Measurements from ENCODE around the gene DNAJC4. TPM values are rescaled to one million over a fixed set of nuclear protein-coding genes. Genes with fewer than 3 reads are reported as not detected.
A peak's percentile ranks its signal among the peaks of the same experiment; 100 is the strongest.

The DNAJC4 gene
- total RNA-seq, 1 donor, result 9.8 TPM

DNA sequence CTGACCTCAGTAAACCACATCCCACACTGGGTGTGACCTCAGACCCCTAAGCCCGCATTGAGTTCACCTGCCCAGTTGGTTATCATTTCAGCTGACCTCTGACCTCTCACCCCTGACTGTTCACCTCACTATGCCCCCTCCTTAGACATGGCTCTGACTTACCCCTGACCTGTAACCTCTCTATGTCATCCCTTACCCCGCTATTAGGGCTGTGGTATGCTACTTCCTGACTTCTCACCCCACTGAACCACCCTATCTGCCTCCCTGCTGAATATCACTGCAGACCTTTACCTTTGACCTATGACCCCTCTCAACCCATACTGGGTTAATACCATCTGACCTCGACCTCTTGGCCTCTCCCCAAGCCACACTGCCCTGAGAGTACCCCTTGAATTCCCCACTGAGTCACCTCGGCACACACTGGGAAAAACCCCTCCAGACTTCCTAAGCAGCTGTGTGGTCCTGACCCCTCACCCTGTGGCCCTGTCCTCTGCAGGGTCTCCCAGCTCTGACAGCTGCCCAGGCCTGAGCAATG lies 29.3 kb downstream of the DNAJC4 start:
- Histone ChIP-seq H3K79me2 (ENCODE audit: insufficient read depth, low read length) (no peaks in the 10 kb centered on the region), H3K4me3 (ENCODE audit: insufficient read depth, low read length) (no peak overlapping the region), H3K36me3 (ENCODE audit: insufficient read depth, low read length) (peaks cover 47% of the 10 kb centered on the region), H3K4me2 (ENCODE audit: insufficient read depth, low read length) (no peak overlapping the region), H4K20me1 (ENCODE audit: insufficient read depth, low read length) (no peaks in the 10 kb centered on the region), H3K27me3 (ENCODE audit: insufficient read depth, low read length) (no peaks in the 10 kb centered on the region), H2AFZ (ENCODE audit: low read length) (no peak overlapping the region), H3K4me1 (ENCODE audit: insufficient read depth, low read length) (peaks cover 6% of the 10 kb centered on the region), H3K9me3 (ENCODE audit: low read depth, low read length) (no peaks in the 10 kb centered on the region), H3K27ac (ENCODE audit: low read depth, low read length) (no peak overlapping the region)
- TF ChIP-seq, protein P1, sequence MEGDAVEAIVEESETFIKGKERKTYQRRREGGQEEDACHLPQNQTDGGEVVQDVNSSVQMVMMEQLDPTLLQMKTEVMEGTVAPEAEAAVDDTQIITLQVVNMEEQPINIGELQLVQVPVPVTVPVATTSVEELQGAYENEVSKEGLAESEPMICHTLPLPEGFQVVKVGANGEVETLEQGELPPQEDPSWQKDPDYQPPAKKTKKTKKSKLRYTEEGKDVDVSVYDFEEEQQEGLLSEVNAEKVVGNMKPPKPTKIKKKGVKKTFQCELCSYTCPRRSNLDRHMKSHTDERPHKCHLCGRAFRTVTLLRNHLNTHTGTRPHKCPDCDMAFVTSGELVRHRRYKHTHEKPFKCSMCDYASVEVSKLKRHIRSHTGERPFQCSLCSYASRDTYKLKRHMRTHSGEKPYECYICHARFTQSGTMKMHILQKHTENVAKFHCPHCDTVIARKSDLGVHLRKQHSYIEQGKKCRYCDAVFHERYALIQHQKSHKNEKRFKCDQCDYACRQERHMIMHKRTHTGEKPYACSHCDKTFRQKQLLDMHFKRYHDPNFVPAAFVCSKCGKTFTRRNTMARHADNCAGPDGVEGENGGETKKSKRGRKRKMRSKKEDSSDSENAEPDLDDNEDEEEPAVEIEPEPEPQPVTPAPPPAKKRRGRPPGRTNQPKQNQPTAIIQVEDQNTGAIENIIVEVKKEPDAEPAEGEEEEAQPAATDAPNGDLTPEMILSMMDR (IDR thresholded peaks at IDR 0.05; ENCODE audit: extremely low read depth, low read depth, low read length), result no peak
- DNase-seq (ENCODE audit: insufficient read length, low spot score, missing footprints), result peak; percentile 89

DNA sequence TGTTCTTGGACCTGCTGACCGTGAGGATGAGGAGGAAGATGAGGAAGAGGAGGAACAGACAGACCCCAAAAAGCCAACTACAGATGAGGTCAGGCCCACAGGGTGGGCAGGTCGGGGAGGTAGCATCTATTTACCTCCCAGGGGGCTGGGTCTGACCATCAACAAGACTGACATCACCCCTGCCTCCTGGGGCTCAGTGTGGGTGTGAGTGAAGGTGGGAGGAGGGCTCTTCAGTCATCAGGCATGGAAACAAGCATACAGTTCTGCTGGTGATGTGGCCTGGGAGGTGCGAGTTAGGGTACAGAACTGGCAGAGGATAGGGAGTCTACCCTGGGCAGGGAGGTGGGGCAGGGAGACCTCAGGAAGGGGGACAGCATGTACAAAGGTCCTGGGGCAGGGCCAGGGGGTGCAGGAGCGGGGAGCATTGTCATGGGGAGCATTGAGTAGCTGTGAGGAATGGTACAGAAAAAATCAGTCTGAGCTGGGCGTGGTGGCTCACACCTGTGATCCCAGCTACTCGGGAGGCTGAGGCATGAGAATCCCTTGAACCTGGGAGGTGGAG lies 29.9 kb downstream of the DNAJC4 start:
- Histone ChIP-seq H3K9me3 (ENCODE audit: low read depth, low read length) (no peaks in the 10 kb centered on the region), H2AFZ (ENCODE audit: low read length) (no peak overlapping the region), H3K4me1 (ENCODE audit: insufficient read depth, low read length) (peaks cover 6% of the 10 kb centered on the region), H3K79me2 (ENCODE audit: insufficient read depth, low read length) (no peaks in the 10 kb centered on the region), H3K27ac (ENCODE audit: low read depth, low read length) (no peak overlapping the region), H3K27me3 (ENCODE audit: insufficient read depth, low read length) (no peaks in the 10 kb centered on the region), H3K4me3 (ENCODE audit: insufficient read depth, low read length) (no peak overlapping the region), H3K4me2 (ENCODE audit: insufficient read depth, low read length) (no peak overlapping the region), H4K20me1 (ENCODE audit: insufficient read depth, low read length) (no peaks in the 10 kb centered on the region), H3K36me3 (ENCODE audit: insufficient read depth, low read length) (peaks cover 46% of the 10 kb centered on the region)
- TF ChIP-seq, protein P1 (IDR thresholded peaks at IDR 0.05; ENCODE audit: extremely low read depth, low read depth, low read length), result no peak
- DNase-seq (ENCODE audit: insufficient read length, low spot score, missing footprints), result peak; percentile 76

DNA sequence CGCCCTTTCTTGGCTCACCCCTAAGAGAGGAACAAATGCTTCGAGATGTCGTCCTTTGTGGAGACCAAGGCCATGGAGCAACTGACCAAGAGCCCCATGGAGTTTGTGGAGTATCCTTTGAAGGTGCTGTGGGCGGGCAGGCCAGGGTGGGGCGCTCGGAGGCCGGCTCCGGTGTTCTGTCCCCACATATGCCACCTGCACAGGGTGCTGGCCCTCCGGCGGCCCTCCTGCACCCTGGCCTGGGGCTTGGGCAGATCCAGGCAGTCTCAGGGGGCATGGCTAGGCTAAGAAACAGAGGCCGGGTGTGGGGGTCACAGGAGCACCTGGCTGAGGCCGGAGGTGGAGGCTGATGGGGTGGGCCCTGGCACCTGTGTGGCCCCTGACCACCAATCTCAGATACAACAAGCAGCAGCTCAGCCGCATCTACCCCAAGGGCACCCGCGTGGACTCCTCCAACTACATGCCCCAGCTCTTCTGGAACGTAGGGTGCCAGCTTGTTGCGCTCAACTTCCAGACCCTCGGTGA lies 31.3 kb downstream of the DNAJC4 start:
- no peaks in the 10 kb centered on the region for H3K9me3 ChIP-seq (ENCODE audit: low read depth, low read length)
- peaks cover 49% of the 10 kb centered on the region for H3K36me3 ChIP-seq (ENCODE audit: insufficient read depth, low read length)
- H3K4me2 ChIP-seq (ENCODE audit: insufficient read depth, low read length), result no peak overlapping the region

More for the DNA sequence above, 31.3 kb downstream of the DNAJC4 start:
- no peak overlapping the region for H2AFZ ChIP-seq (ENCODE audit: low read length)
- H3K4me3 ChIP-seq (ENCODE audit: insufficient read depth, low read length), result no peak overlapping the region
- TF ChIP-seq, protein P1 (IDR thresholded peaks at IDR 0.05; ENCODE audit: extremely low read depth, low read depth, low read length), result no peak
- H3K4me1 ChIP-seq (ENCODE audit: insufficient read depth, low read length), result peaks cover 6% of the 10 kb centered on the region
- peak; percentile 74 for DNase-seq (ENCODE audit: insufficient read length, low spot score, missing footprints)
- no peaks in the 10 kb centered on the region for H4K20me1 ChIP-seq (ENCODE audit: insufficient read depth, low read length)
- no peaks in the 10 kb centered on the region for H3K79me2 ChIP-seq (ENCODE audit: insufficient read depth, low read length)
- no peaks in the 10 kb centered on the region for H3K27me3 ChIP-seq (ENCODE audit: insufficient read depth, low read length)
- no peak overlapping the region for H3K27ac ChIP-seq (ENCODE audit: low read depth, low read length)
